ENCODE data around the gene MBD3.

MBD3 gene

GRCh38 chr19:1582201-1582600, 10.5 kb downstream of the MBD3 start:
- Histone ChIP-seq H3K4me3 (no peak overlapping the region), H3K9me3 (no peaks in the 10 kb centered on the region), H3K27me3 (no peaks in the 10 kb centered on the region), H3K4me1 (peaks cover 0 to 4% (median 0%) of the 10 kb centered on the region in 4 donors), H3K36me3 (peaks cover 57 to 84% (median 68%) of the 10 kb centered on the region in 3 donors), H3K27ac (no peak overlapping the region)
- DNase-seq = no peak
- intact Hi-C loops (cut with DNase I; ENCODE audit: low total_unique reads) = no loop called here
- no peak for TF ChIP-seq CTCF (IDR thresholded peaks at IDR 0.05)

- DNase-seq = no peak
- H3K4me3 ChIP-seq = no peak overlapping the region
- H3K27me3 ChIP-seq = no peaks in the 10 kb centered on the region
- H3K36me3 ChIP-seq = peaks cover 65 to 93% (median 75%) of the 10 kb centered on the region in 3 donors
- no peak overlapping the region for H3K27ac ChIP-seq
- H3K9me3 ChIP-seq = no peaks in the 10 kb centered on the region
- TF ChIP-seq CTCF (IDR thresholded peaks at IDR 0.05) = no peak
- intact Hi-C loops (cut with DNase I; ENCODE audit: low total_unique reads) = no loop called here
- peaks cover 0 to under 1% (median 0%) of the 10 kb centered on the region in 4 donors for H3K4me1 ChIP-seq
Measured at GRCh38 chr19:1580957-1581356, 11.7 kb downstream of the MBD3 start.

GRCh38 chr19:1580382-1580781, 12.3 kb downstream of the MBD3 start:
- no peak for TF ChIP-seq CTCF (IDR thresholded peaks at IDR 0.05)
- DNase-seq = no peak
- H3K4me3 ChIP-seq = no peak overlapping the region
- H3K4me1 ChIP-seq = no peaks in the 10 kb centered on the region
- no peaks in the 10 kb centered on the region for H3K9me3 ChIP-seq
- H3K36me3 ChIP-seq = peaks cover 65 to 89% (median 75%) of the 10 kb centered on the region in 3 donors
- intact Hi-C loops (cut with DNase I; ENCODE audit: low total_unique reads) = no loop called here
- no peak overlapping the region for H3K27ac ChIP-seq
- no peaks in the 10 kb centered on the region for H3K27me3 ChIP-seq

DNA sequence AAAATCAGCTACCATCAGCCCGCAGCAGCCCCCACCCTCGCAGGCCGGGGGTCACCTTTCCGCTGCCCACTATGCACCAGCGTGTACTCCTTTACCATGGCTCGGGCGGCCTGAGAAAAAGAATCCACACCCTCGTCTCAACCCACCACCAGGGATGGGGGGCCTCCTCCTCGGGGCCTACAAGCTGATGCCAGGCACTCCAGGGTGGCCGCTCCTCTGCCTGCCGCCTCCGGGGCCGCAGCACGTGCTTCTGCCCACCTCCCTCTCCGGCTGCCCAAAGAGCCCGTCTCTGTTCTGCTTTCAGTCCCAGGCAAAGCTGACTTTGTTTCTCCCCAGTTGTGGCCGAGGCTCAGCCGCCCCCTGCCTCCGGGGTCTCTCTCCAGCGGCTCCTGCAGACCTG, 13.4 kb downstream of the MBD3 start:
- H3K27ac ChIP-seq = no peak overlapping the region

GRCh38 chr19:1577929-1578618, 14.6 kb downstream of the MBD3 start:
- Histone ChIP-seq H3K36me3 (peaks cover 55 to 69% (median 56%) of the 10 kb centered on the region in 3 donors), H3K4me3 (no peak overlapping the region), H3K27ac (no peak overlapping the region), H3K4me1 (no peaks in the 10 kb centered on the region), H3K9me3 (no peaks in the 10 kb centered on the region), H3K27me3 (no peaks in the 10 kb centered on the region)
- TF ChIP-seq CTCF (IDR thresholded peaks at IDR 0.05) = no peak
- intact Hi-C loops (cut with DNase I; ENCODE audit: low total_unique reads) = no loop called here
- no peak for DNase-seq

More for the DNA sequence above, 13.4 kb downstream of the MBD3 start:
- Histone ChIP-seq H3K4me3 (no peak overlapping the region), H3K4me1 (no peaks in the 10 kb centered on the region), H3K36me3 (peaks cover 65 to 79% (median 67%) of the 10 kb centered on the region in 3 donors), H3K9me3 (no peaks in the 10 kb centered on the region), H3K27me3 (no peaks in the 10 kb centered on the region)
- no peak for TF ChIP-seq CTCF (IDR thresholded peaks at IDR 0.05)
- intact Hi-C loops (cut with DNase I; ENCODE audit: low total_unique reads) = no loop called here
- DNase-seq = no peak

All from tibial artery (tissue), 4 donors.